ENCODE results near the gene ART3.

Gene ART3

DNA sequence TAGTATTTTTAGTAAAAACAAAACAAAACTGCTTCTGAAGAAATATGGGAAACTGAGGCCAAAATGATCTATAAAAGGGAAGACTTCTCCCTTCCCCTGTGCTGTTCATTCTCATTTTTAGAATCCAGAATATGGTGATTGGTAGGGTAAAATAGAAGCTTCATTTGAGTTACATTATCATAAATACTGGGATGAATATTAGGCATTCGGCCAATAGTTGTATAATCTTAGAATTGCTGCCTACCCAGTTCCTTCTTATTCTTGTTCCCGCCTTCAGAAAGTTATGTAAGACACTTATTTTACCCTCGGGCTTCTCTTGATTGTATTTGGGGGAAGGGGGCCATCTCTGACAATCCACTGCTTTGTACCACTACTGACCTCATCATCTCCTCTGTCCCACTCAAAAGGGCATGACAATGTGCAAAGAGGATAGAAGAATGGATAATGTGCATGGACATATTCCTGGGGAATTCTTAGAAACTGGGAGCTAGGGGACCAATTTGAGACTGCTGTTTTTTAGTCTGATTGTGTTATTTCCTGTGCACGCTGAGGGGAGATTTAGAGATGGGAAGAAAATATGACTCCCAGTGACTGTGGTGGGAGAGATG lies 588 bp downstream of the ART3 start:
- no peak for DNase-seq

DNA sequence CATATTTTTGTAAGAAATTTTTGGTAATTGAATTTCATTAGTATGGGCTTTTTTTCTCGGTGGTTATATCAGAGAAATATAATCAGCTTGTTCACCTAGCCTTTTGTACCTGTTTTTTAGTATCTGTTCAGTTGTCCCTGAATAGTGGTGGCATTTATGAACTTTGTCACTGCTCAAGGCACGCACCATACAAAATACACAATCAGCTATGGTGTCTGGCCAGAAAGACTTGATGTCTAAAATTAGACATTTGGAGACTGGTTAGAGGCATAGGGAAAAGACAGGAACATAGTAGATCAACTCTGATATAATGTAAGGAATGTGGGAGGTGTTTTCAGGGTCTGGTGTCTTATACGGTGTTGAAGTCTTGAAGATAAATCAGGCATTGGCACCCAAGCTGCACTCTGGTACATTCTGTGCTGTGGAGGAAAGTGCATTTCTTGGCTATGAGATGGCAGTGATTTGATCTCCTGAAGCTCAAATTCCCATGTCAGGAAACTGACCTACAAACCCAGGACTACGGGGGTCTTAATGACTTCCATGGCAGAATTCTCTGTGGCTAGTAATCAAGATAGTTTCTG lies 3.6 kb downstream of the ART3 start:
- DNase-seq = no peak

GRCh38 chr4:76083386-76083988 lies 9.0 kb downstream of the ART3 start:
- no peak for DNase-seq

- no peak for DNase-seq
These were observed 10.0 kb downstream of the ART3 start for GRCh38 chr4:76084542-76084941.

DNA sequence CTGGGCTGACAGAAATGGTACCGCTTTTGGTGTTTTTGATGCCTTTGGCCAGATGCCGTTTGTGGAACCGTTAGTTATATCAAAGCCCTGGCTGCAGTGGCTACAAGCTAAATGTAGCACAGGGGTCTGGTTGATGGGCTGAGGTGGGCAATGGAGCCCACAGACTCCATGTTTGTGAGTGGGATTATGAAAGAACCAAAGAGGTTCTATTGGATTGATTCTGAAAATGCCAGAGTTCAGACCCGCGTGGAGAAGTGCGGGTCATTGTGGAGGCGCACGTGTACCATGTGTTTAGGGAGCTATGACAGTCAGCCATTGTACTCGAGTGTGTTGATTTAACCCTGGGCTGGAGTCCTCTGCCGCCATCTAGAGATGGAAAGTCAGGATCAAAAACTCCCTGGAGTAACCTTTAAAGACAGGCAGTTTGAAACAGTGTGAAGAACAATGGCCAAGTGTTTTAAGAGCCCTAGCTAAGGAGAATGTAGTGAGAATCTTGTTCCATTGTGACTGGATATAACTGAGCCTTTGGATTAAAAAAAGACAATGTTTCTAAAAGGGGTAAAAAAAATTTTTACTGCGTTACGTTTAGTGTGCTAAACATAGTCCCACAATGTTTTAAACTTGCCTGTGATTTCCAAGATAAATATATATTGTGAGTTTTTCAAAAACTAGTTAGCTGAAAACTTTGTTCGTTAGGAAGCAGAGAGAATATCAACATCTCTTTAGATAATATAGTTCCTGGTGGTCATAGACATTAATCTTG lies 12.7 kb downstream of the ART3 start:
- DNase-seq = peak; percentile 32

DNA sequence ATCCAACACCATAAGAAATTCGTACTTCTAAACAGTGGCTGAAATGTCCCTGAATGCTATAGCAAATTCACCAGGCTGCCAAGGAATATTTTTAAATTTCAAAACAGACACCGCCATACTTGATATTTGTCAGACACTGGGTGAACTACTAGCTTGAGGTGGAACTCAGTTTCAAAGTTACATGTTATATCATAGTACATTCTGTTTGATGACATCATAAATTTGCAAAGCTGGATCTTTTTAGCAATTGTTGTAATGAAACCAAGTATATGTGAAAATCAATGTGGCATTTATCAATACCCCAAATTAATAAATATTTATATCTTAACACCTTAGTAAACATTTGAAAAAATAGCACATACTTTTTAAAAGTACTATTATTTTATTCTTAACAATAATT lies 14.2 kb downstream of the ART3 start:
- no peak for DNase-seq

GRCh38 chr4:76090241-76090691 lies 15.8 kb downstream of the ART3 start:
- DNase-seq = no peak

- DNase-seq = no peak
These were observed 16.5 kb downstream of the ART3 start for GRCh38 chr4:76091052-76091451.

DNA sequence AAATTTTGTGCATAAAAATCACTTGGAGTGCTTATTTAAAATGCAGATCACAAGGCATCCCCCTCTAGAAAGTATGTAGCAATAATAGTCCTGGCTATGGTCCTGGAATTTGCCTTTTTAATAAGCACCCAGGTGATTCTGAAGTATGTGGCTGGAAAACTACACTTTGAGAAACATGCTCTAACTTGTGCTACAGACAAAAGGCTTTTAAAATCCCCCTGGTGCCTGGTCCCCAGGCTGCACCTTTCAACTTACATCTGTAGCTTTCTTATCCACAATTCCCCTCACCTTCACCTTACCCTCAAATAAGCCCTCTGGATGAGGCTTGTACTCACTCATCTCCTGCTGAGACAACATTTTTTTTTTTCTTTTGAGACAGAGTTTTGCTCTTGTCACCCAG lies 21.1 kb downstream of the ART3 start:
- no peak for DNase-seq

DNA sequence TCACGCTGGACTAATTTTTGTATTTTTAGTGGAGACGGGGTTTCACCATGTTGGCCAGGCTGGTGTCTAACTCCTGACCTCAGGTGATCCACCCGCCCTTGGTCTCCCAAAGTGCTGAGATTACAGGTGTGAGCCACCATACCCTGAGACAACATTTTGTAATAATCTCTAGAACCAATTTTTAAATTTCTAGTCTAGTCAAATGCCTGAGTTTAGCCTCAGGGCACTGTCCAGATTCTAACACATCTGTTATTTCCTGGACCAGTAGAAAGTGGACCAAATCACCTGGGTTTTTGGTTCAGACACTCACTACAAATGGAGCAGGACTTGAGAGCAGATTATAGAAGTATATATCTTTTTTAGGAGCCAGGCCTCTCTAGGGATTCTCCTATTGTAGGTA lies 21.6 kb downstream of the ART3 start:
- DNase-seq = no peak

DNA sequence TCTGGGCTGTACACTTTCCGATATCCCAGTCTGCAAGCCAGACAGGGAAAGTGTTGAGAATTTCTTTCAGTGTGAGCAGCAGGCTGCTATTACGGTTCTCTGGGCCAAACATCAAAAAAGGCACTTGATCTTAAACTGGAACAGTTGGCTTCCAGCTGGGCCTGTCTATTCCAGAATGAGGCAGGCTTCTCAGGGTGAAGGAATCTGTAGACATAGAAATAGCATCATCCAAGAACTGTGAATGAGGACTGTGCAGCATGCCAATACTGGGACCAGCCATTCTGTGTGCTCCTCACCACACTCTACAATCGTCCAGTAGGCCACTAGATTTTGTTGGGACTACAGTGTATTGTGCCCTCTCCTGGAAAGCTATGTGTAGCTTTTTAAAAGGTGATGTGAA lies 31.1 kb downstream of the ART3 start:
- no peak for DNase-seq

GRCh38 chr4:76106442-76106841 lies 31.9 kb downstream of the ART3 start:
- DNase-seq = no peak

DNA sequence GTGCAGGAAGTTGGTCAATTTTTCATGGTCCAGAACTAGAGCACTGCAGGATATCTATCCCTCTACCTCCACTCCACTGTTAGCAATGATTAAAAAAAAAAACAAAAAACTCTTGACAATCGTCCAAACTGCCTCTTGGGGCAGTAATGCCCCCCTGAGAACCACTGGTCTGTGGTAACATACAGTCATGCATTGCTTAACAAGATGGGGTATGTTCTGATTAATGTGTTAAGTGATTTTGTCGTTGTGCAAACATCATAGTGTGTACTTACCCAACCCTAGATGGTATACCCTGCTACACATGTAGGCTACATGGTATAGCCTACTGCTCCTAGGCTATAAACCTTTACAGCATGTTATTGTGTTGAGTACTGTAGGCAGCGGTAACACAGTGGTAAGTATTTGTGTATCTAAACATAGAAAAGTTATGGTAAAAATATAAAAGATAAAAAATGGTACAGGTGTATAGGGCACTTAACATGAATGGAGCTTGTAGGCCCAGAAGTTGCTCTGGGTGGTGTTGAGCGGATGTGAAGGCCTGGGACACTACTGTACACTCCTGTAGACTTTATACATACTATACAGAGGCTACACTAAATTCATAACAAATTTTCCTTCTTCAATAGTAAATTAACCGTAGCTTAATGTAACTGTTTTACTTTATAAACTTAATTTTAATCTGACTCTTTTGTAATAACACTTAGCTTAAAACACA lies 34.1 kb downstream of the ART3 start:
- no peak for DNase-seq

- DNase-seq = no peak
These were observed 42.3 kb downstream of the ART3 start for GRCh38 chr4:76116821-76117220.

- DNase-seq = no peak
These were observed 43.0 kb downstream of the ART3 start for GRCh38 chr4:76117536-76117935.

- DNase-seq = no peak
These were observed 45.7 kb downstream of the ART3 start for GRCh38 chr4:76120199-76120598.

DNA sequence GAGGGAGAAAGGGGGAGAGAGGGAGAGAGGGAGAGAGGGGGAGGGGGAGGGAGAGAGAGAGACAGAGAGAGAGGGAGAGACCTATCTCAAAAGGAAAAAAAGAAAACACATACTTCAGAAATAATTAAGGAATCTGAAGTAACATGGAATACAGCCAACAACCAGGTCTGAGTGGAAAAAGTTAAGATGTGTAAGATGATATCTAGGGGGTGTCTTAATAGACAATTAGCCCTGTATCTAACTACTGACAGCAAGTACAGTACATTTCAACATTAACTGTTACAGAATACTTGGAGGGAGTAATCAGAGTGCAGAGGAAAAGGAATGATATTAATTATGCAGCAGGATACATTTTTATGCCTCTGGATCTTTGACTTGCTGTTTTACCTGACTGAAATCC lies 51.3 kb downstream of the ART3 start:
- no peak for DNase-seq

DNA sequence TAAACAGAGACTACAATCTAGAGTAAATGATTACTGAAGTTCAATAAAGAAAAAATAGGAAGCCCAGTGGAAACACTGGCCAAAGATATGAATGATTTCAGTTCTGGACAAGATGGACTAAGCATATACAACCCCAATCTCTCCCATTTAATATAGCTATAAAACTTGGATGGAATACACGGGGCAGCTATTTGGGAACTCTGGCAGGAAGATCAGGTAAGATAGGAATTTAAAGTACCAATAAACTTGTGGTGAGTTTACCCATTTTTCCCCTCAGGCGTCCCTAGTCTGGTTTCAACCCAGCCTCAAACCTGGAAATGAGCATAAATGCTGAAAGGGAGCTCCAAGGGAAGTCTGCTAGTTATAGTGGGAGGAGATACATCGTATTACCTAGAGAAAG lies 53.2 kb downstream of the ART3 start:
- no peak for DNase-seq

- DNase-seq = no peak
These were observed 66.7 kb downstream of the ART3 start for GRCh38 chr4:76141241-76141640.

DNA sequence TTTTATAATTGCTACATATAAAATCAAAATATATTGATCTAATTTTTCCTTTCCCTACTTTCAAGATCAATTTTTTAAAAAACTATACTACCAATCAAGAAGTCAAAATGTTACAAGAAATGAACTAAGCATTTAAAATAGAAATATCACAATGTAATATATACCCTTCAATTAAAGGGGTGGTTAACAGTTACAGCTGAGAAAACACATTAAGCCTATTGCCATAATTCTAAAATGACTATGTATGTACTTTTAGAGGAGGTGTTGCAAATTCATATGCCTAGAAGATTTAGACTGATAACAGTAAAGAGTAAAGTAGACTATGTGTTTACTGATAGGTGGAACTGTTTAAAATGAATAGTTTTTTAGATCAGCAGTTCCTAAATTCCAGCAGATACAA lies 70.0 kb downstream of the ART3 start:
- no peak for DNase-seq

DNA sequence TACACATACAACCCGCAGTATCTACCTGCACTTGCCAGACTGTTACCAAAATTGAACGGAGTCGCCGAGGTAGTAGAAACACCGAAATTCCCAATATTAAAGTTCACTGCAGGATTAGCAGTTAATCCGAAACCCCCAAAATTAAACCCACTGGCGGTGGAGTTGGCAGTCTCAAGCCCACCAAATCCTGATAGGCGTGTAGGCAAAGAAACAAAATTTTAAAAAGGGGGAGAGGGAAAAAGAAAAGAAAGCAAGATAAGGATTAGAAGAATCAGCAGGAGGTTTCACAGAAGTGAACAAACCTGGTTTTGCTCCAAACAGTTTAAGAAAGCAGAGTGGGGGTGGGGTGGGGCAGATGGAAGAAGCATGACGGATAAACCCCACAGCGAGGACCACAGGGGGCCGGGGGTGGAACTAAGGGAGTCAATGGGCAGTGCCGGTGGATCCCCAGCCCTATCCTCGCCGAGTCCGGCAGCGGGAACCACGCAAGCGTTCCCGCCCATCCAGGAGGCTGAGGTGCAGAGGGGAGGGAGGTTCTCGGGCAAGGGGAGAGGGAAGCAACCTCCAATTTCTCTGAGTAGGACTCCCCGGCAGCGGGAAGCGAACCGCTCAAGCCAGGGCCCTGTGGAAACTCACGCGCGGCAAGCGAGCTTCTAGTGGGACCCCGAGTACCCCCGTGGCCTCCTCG lies 73.1 kb downstream of the ART3 start:
- peak; percentile 68 for DNase-seq

DNA sequence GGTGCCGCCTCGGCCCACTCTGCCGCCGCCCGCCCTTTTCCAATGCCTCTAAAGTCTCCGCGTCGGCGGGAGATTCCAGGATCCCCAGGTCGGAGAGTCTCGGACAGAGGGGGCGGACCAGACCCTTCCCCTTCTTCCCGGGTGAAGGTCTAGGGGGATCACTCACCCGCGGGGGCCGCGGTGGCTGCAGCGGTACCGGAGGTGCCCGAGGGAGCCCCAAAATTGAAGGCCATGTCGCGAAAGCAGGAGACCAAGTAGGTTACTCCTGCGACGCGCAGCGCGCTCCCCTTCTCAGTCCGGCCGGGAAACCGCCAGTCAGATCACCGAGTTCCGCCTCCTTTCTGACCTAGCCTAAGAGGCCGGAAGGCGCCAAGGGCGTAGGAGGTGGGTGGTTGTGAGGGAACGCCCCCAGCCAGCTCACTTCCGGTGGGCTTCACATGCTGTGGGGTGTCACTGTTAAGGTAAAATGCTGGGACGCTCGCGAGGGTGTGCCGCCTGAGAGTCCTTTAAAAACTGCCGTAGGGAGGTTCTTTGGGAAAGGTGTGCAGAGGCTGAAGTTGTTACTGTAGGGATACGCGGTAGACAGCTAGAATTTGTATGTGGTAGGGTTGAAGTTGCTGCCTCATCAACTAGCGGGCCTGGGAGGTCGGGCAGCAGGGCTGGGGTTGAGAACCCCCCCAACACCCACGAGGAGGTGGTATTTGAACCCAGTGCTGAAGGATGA lies 73.8 kb downstream of the ART3 start, which contains the start of gene NUP54:
Gene NUP54, minus strand, starts transcription at position 256 of the 724 bp plus-strand sequence. Its CDS starts 23 bp downstream, at position 233.
- peak; percentile 93 for DNase-seq

Data from NCI-H1092 (cell line).